ENCODE results near the gene OR52E2.
"Not testable (repeated sequence)": the region's sequence is repeated elsewhere in the genome, so short reads cannot be mapped to it uniquely, and the experiment has no call there.

The OR52E2 gene

GRCh38 chr11:5088556-5088955 is 29.1 kb upstream of the OR52E2 start:
- H3K4me3 ChIP-seq (ENCODE audit: low read length), result no peak overlapping the region
- DNase-seq (ENCODE audit: low read depth), result no peak
- no peak for TF ChIP-seq CTCF (conservative IDR thresholded peaks at IDR 0.05; ENCODE audit: low read depth, low read length)

- no peak overlapping the region for H3K4me3 ChIP-seq (ENCODE audit: low read length)
- no peak for TF ChIP-seq CTCF (conservative IDR thresholded peaks at IDR 0.05; ENCODE audit: low read depth, low read length)
- no peak for DNase-seq (ENCODE audit: low read depth)
Measured at GRCh38 chr11:5083602-5084001, 24.2 kb upstream of the OR52E2 start.

GRCh38 chr11:5081405-5081804 is 22.0 kb upstream of the OR52E2 start:
- DNase-seq (ENCODE audit: low read depth), result no peak
- H3K4me3 ChIP-seq (ENCODE audit: low read length), result no peak overlapping the region
- no peak for TF ChIP-seq CTCF (conservative IDR thresholded peaks at IDR 0.05; ENCODE audit: low read depth, low read length)

- no peak overlapping the region for H3K4me3 ChIP-seq (ENCODE audit: low read length)
- no peak for DNase-seq (ENCODE audit: low read depth)
- no peak for TF ChIP-seq CTCF (conservative IDR thresholded peaks at IDR 0.05; ENCODE audit: low read depth, low read length)
Measured at GRCh38 chr11:5071799-5072198, 12.4 kb upstream of the OR52E2 start.

- H3K4me3 ChIP-seq (ENCODE audit: low read length), result no peak within 1 kb of the TSS
- no peak for TF ChIP-seq CTCF (conservative IDR thresholded peaks at IDR 0.05; ENCODE audit: low read depth, low read length)
- no peak for DNase-seq (ENCODE audit: low read depth)
Measured at GRCh38 chr11:5069272-5069671, 9.8 kb upstream of the OR52E2 start, which contains the start of gene OR52E1. Gene OR52E1 (plus strand): TSS chr11:5069572.

- H3K4me3 ChIP-seq (ENCODE audit: low read length), result no peak overlapping the region
- no peak for DNase-seq (ENCODE audit: low read depth)
- no peak for TF ChIP-seq CTCF (conservative IDR thresholded peaks at IDR 0.05; ENCODE audit: low read depth, low read length)
Measured at GRCh38 chr11:5065027-5065426, 5.6 kb upstream of the OR52E2 start.

DNA sequence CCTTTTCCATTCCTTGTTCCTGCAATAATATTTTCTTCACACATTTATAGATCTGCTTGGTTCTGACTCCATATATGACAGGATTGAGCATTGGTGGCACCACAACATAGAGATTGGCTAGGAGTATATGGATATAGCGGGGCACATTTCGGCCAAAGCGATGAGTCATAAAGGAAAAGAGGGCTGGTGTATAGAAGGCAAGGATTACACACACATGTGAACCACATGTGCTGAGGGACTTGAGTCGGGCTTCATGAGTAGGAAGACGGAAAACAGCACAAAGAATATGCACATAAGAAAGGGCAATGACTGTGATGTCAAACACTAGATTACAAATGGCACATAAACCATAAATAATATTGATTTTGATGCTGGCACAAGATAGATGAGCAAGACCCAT is 748 bp downstream of the OR52E2 start:
- not testable (repeated sequence) for DNase-seq (ENCODE audit: low read depth); H3K4me3 ChIP-seq (ENCODE audit: low read length)

- no peak overlapping the region for H3K4me3 ChIP-seq (ENCODE audit: low read length)
- DNase-seq (ENCODE audit: low read depth), result no peak
- TF ChIP-seq CTCF (conservative IDR thresholded peaks at IDR 0.05; ENCODE audit: low read depth, low read length), result no peak
Measured at GRCh38 chr11:5046754-5047330, 12.6 kb downstream of the OR52E2 start.
